Colonic mucosa (tissue), 4 donors: ENCODE results near the gene B9D2. TPM values are rescaled to one million over a fixed set of nuclear protein-coding genes. Genes with fewer than 3 reads are reported as not detected.

Source experiments
- DNase-seq: peaks from one replicate; pipeline ENCODE4 v3.0.0-alpha.2; 2020
- H3K27ac ChIP-seq: fragments of 200-600 bp; one replicate; pipeline ENCODE4 v1.8.0; 2021
- H3K27me3 ChIP-seq: fragments of 200-600 bp; one replicate; pipeline ENCODE4 v1.8.0; 2021
- H3K36me3 ChIP-seq: fragments of 200-600 bp; one replicate; pipeline ENCODE4 v1.8.0; 2021
- H3K4me1 ChIP-seq: fragments of 200-600 bp; one replicate; pipeline ENCODE4 v1.8.0; 2021; ENCODE audit warnings: mild to moderate bottlenecking
- H3K4me3 ChIP-seq: fragments of 200-600 bp; one replicate; pipeline ENCODE4 v1.8.0; 2021
- H3K9ac ChIP-seq, 2 donors: one replicate each; pipeline ENCODE4 v1.7.0; 2013; ENCODE audit warnings: control low read depth in 2 of 2, low read depth in 2 of 2, low read length in 2 of 2
- H3K9me3 ChIP-seq: fragments of 200-600 bp; one replicate; pipeline ENCODE4 v1.8.0; 2021
- intact Hi-C: fragments of 100-400 bp; cut with DNase I; formaldehyde crosslinking; loops from one replicate; pipeline ENCODE4 v1.14.1; 2022
- total RNA-seq, 2 donors: library from RNA; stranded (reverse); fragmentation: NEBNext Ultra II Directional in 1 of 2; extraction: Animal tissue kit (Norgen Biotek cat#: 25700) in 1 of 2; gene quantifications; one replicate each; pipeline ENCODE4 v1.2.1, GENCODE V29; 2021
- TF ChIP-seq, protein P1 (sequence below): fragments of 200-600 bp; IDR thresholded peaks from one replicate; pipeline ENCODE4 v1.8.0; 2022; ENCODE audit warnings: antibody characterized with exemption, mild to moderate bottlenecking
- donor health status: healthy.
- donor health status: DM: no; HTN: no; CAD: no.
- donor health status: DM: no; HTN: no; CAD: no.

The B9D2 gene
- total RNA-seq, 2 donors from 2014 or later, result 8.4 to 10.4 TPM

DNA sequence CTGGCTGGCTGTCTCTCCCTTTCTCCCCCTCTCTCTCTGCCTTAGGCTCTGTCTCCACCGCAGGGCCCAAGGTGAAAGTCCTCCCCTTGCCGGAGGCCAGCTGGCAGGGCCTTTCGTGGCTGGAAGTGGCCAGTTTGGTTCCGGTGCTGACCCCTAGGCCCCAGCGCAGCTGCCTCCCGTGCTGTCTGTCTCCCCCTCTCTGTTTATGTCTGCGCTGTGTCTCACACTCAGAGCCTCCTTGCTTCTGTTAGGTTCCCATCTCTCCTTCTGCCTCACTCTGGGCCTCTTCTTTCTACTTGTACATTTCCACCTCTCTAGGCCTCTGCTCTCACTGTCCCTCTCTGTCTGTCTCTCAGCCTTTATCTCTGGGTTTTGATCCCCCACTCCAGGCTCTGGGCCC is 40.9 kb downstream of the B9D2 start:
- TF ChIP-seq, protein P1, sequence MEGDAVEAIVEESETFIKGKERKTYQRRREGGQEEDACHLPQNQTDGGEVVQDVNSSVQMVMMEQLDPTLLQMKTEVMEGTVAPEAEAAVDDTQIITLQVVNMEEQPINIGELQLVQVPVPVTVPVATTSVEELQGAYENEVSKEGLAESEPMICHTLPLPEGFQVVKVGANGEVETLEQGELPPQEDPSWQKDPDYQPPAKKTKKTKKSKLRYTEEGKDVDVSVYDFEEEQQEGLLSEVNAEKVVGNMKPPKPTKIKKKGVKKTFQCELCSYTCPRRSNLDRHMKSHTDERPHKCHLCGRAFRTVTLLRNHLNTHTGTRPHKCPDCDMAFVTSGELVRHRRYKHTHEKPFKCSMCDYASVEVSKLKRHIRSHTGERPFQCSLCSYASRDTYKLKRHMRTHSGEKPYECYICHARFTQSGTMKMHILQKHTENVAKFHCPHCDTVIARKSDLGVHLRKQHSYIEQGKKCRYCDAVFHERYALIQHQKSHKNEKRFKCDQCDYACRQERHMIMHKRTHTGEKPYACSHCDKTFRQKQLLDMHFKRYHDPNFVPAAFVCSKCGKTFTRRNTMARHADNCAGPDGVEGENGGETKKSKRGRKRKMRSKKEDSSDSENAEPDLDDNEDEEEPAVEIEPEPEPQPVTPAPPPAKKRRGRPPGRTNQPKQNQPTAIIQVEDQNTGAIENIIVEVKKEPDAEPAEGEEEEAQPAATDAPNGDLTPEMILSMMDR, result no peak
- no peaks in the 10 kb centered on the region for H3K36me3 ChIP-seq
- intact Hi-C loops, result loop anchor here (10.0 kb wide), 1 partner anchor 112 kb away; the partner anchor contains the start of gene DMAC2
- H3K27me3 ChIP-seq, result no peaks in the 10 kb centered on the region
- no peak for DNase-seq
- H3K4me3 ChIP-seq, result no peak overlapping the region
- H3K9ac ChIP-seq, result peak overlapping the region in 1 of 2 donors; percentile 47
- H3K4me1 ChIP-seq, result peaks cover 24% of the 10 kb centered on the region
- H3K9me3 ChIP-seq, result no peaks in the 10 kb centered on the region
- H3K27ac ChIP-seq, result peak overlapping the region; percentile 71

GRCh38 chr19:41322451-41322850 is 41.5 kb downstream of the B9D2 start:
- H3K27me3 ChIP-seq, result no peaks in the 10 kb centered on the region
- TF ChIP-seq, protein P1, result no peak
- no peak overlapping the region for H3K4me3 ChIP-seq
- no peaks in the 10 kb centered on the region for H3K36me3 ChIP-seq
- H3K4me1 ChIP-seq, result peaks cover 18% of the 10 kb centered on the region
- H3K9me3 ChIP-seq, result no peaks in the 10 kb centered on the region
- peak overlapping the region in 1 of 2 donors; percentile 47 for H3K9ac ChIP-seq
- DNase-seq, result no peak
- peak overlapping the region; percentile 71 for H3K27ac ChIP-seq
- intact Hi-C loops, result loop anchor here (10.0 kb wide), 1 partner anchor 112 kb away; the partner anchor contains the start of gene DMAC2

DNA sequence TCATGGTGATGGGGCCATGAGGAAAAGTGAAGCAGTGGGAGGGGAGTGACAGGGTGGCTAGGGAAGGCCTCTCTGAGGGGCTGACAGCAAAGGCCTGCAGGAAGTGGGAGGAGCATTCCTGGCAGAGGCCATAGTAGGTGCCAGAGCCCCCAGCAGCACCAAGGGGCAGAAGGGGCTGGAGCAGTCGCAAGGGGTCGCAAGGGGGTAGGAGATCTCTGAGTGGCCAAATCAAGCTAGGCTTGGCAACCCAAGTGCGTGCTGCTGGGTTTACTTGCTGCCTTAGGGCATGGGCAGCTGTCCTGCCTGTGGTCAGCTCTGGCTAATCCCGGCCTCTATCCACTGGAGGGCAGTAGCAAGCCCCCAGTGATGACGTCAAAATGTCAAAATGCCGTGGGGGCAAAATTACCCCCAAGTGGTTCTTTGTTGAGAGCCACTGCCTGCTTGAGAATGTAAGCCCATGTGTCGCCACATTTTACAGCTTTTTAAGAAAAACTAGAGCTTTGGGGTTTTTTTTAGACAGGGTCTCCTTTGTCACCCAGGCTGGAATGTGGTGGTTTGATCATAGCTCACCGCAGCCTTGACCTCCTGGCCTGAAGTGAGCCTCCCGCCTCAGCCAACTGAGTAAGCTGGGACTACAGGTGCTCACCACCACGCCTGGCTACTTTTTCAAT is 42.2 kb downstream of the B9D2 start:
- no peaks in the 10 kb centered on the region for H3K27me3 ChIP-seq
- intact Hi-C loops, result loop anchor here (10.0 kb wide), 1 partner anchor 113 kb away; the partner anchor contains the start of gene DMAC2
- peaks cover 15% of the 10 kb centered on the region for H3K4me1 ChIP-seq
- TF ChIP-seq, protein P1, result peak; percentile 33
- H3K36me3 ChIP-seq, result no peaks in the 10 kb centered on the region
- no peaks in the 10 kb centered on the region for H3K9me3 ChIP-seq
- H3K4me3 ChIP-seq, result no peak overlapping the region
- no peak for DNase-seq
- peak overlapping the region; percentile 71 for H3K27ac ChIP-seq
- H3K9ac ChIP-seq, result no peak overlapping the region

DNA sequence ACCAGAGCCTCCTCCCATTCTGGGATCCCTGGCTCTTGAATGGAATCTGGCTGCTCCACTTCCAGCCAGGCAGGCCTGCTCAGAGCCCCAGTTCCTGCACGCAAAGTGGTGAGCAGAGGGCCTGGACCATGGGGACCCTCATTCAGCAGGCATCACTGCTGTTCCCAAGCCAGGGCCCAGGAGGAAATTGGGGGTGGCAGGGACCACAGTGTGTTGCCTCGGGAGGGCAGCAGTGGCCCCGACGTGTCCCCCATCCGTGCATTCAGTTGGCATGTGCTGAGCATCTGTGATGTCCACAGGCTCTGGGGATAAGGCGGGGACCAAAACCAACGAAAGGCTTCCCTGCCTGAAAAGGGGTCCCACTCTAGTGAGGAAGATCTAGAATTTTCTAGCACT is 42.7 kb downstream of the B9D2 start:
- Histone ChIP-seq H3K27me3 (no peaks in the 10 kb centered on the region), H3K36me3 (peaks cover 5% of the 10 kb centered on the region), H3K27ac (peak overlapping the region; percentile 47), H3K4me1 (peaks cover 15% of the 10 kb centered on the region), H3K9ac (no peak overlapping the region), H3K4me3 (no peak overlapping the region), H3K9me3 (no peaks in the 10 kb centered on the region)
- TF ChIP-seq, protein P1, result no peak
- DNase-seq, result no peak
- intact Hi-C loops, result loop anchor here (10.0 kb wide), 1 partner anchor 114 kb away; the partner anchor contains the start of gene DMAC2

GRCh38 chr19:41320568-41320967 is 43.4 kb downstream of the B9D2 start:
- H3K27me3 ChIP-seq, result no peaks in the 10 kb centered on the region
- peaks cover 5% of the 10 kb centered on the region for H3K36me3 ChIP-seq
- H3K9me3 ChIP-seq, result no peaks in the 10 kb centered on the region
- peaks cover 10% of the 10 kb centered on the region for H3K4me1 ChIP-seq
- no peak overlapping the region for H3K9ac ChIP-seq
- DNase-seq, result no peak
- no peak overlapping the region for H3K4me3 ChIP-seq
- H3K27ac ChIP-seq, result no peak overlapping the region
- intact Hi-C loops, result loop anchor here (10.0 kb wide), 1 partner anchor 114 kb away; the partner anchor contains the start of gene DMAC2
- TF ChIP-seq, protein P1, result no peak
